ENCODE measurements around the gene RASIP1. TPM values are rescaled to one million over a fixed set of nuclear protein-coding genes. Genes with fewer than 3 reads are reported as not detected.

RASIP1 gene
- total and polyA plus RNA-seq, 2 of the 8 experiments (the other 6 are each of a cell fraction or from before 2014, with no cell fraction given), result 9.3 to 11.4 TPM

GRCh38 chr19:48713041-48713863 lies 27.2 kb downstream of the RASIP1 start:
- Histone ChIP-seq H2AFZ (ENCODE audit: low read length) (no peak overlapping the region), H3K79me2 (ENCODE audit: control insufficient read depth in 1 of 2, insufficient read depth in 2 of 2, low read length in 2 of 2) (no peaks in the 10 kb centered on the region), H4K20me1 (replicated peaks in 1 of 2; ENCODE audit: control insufficient read depth in 1 of 2, insufficient read depth in 2 of 2, low read length in 2 of 2) (no peaks in the 10 kb centered on the region), H2BK20ac (ENCODE audit: low read length) (no peak overlapping the region), H3K23ac (ENCODE audit: insufficient read length) (no peak overlapping the region), H4K5ac (ENCODE audit: insufficient read length, low read depth, low read length) (no peak overlapping the region), H3K4me2 (ENCODE audit: insufficient read depth in 1 of 2, low read depth in 2 of 2, low read length in 2 of 2) (peak overlapping the region; percentile 78 to 82), H3K4me1 (replicated peaks in 1 of 4; ENCODE audit: control insufficient read depth in 3 of 4, insufficient read depth in 4 of 4, low read length in 3 of 4) (peaks cover 0 to 23% (median 3%) of the 10 kb centered on the region in 4 experiments; a peak in 5 of 7 replicates), H3K18ac (ENCODE audit: extremely low read depth, low read length) (no peak overlapping the region; the same call in 1 of the 2 replicates), H3K27me3 (replicated peaks in 1 of 4; ENCODE audit: control insufficient read depth in 3 of 4, extremely low read depth in 1 of 4, insufficient read depth in 3 of 4, low read length in 3 of 4) (no peaks in the 10 kb centered on the region), H3K79me1 (ENCODE audit: low read depth, low read length) (no peaks in the 10 kb centered on the region), H4K8ac (ENCODE audit: extremely low read depth, insufficient read depth, low read length) (peak overlapping the region; percentile 75; the same call in 1 of the 2 replicates), H2BK120ac (replicated peaks; ENCODE audit: low read depth, low read length) (no peak overlapping the region), H3K9ac (replicated peaks in 1 of 4; ENCODE audit: extremely low read depth in 1 of 4, low read depth in 3 of 4, low read length in 3 of 4) (peak overlapping the region in 1 of 4 experiments; percentile 58; a peak in 2 of 7 replicates), H2BK15ac (ENCODE audit: low read length) (peak overlapping the region; percentile 48; the same call in 1 of the 2 replicates), H2AK5ac (ENCODE audit: low read depth, low read length) (no peak overlapping the region), H3K56ac (replicated peaks; ENCODE audit: insufficient read length, low read depth, low read length) (no peak overlapping the region), H3K4ac (replicated peaks; ENCODE audit: insufficient read length, low read depth, low read length) (no peak overlapping the region), H3K9me3 (ENCODE audit: insufficient read depth in 2 of 2, low read depth in 1 of 2, low read length in 1 of 2) (0 out of 4 replicates have a peak, but pooled peaks cover 0 to 3% of the 10 kb centered on the region in 2 experiments), H3K4me3 (ENCODE audit: extremely low read depth in 1 of 4, insufficient read depth in 2 of 4, low read depth in 3 of 4, low read length in 4 of 4) (peak overlapping the region; percentile 76 to 86 (median 82)), H3K36me3 (ENCODE audit: control insufficient read depth in 2 of 4, insufficient read depth in 4 of 4, low read length in 3 of 4) (no peaks in the 10 kb centered on the region), H4K91ac (replicated peaks; ENCODE audit: insufficient read length, low read length) (peak overlapping the region; percentile 74), H3K14ac (ENCODE audit: insufficient read length) (no peak overlapping the region), H3K23me2 (ENCODE audit: low read depth, low read length) (peaks cover 22% of the 10 kb centered on the region; the same call in 1 of the 2 replicates), H2BK12ac (ENCODE audit: low read depth, low read length) (no peak overlapping the region), H3K27ac (ENCODE audit: low read depth, low read length) (no peak overlapping the region), H2BK5ac (ENCODE audit: low read depth, low read length) (peak overlapping the region; percentile 32; the same call in 1 of the 2 replicates)
- POLR2A ChIA-PET (ENCODE audit: partially characterized antibody), result interaction anchor here (0.6 to 7.7 kb wide), 25 partner anchors 12 to 159 kb away, joined by 3 to 59 read pairs (median 5); partner anchors contain the start of genes CA11, FUT2, IZUMO1 and PPP1R15A
- DNase-seq (ENCODE audit: low read depth in 1 of 2, low spot score in 2 of 2) (peak in 1 of 2 experiments; percentile 77), FAIRE-seq (peak; percentile 63)
- 6% methylated on average over 24 of the region's 25 CpGs; no CpG with 5 or more reads in 1 of the 2 experiments for WGBS, 2 experiments (ENCODE audit: extremely low coverage in 1 of 2, insufficient coverage in 1 of 2, insufficient read length in 1 of 2, insufficient replicate concordance in 2 of 2, low coverage in 1 of 2, low lambda C conversion rate in 2 of 2, missing lambda C conversion rate in 1 of 2)
- CTCF ChIA-PET (ENCODE audit: partially characterized antibody), result interaction anchor here (0.7 to 8.2 kb wide), 16 partner anchors 13 to 419 kb away, joined by 3 to 53 read pairs (median 8); partner anchors contain the start of genes CA11 and FUT2
- TF ChIP-seq CTCF (IDR thresholded peaks at IDR 0.05; ENCODE audit: control extremely low read depth in 1 of 3, insufficient read depth in 1 of 3, low read depth in 1 of 3, low read length in 3 of 3) (peak; percentile 37 to 48 (median 47); a peak in 3 of 4 replicates), JUN (IDR thresholded peaks at IDR 0.05; ENCODE audit: low read depth, low read length) (no peak), KDM4A (IDR thresholded peaks at IDR 0.05; ENCODE audit: low read depth, low read length, severe bottlenecking) (no peak), TAF1 (IDR thresholded peaks at IDR 0.05; ENCODE audit: low read depth, low read length) (0 out of 2 replicates have a peak, but pooled peaks have one; percentile 39), SIN3A (conservative IDR thresholded peaks at IDR 0.05 in 1 of 2, IDR thresholded peaks at IDR 0.05 in 1 of 2; ENCODE audit: low read depth in 1 of 2, low read length in 2 of 2) (0 out of 4 replicates have a peak, but pooled peaks of 1 of the 2 experiments have one; percentile 28), KDM1A (IDR thresholded peaks at IDR 0.05; ENCODE audit: borderline replicate concordance, low read length) (peak; percentile 9; the same call in 1 of the 2 replicates), SAP30 (IDR thresholded peaks at IDR 0.05; ENCODE audit: insufficient read depth, insufficient replicate concordance, low read length) (peak; percentile 87)

All from H1 (cell line).